WI38 (cell line): ENCODE data around the gene SWAP70.

Source experiments
- H3K4me3 ChIP-seq: 2 replicates; pipeline ENCODE4 v1.5.1; 2011; ENCODE audit warnings: low read depth, mild to moderate bottlenecking, control low read depth, low read length
- CTCF ChIP-seq: IDR thresholded peaks from 2 replicates; pipeline ENCODE4 v1.5.1; 2012; ENCODE audit warnings: low read depth, mild to moderate bottlenecking, control low read depth, low read length

The SWAP70 gene

GRCh38 chr11:9722023-9722422 is 58.1 kb downstream of the SWAP70 start:
- TF ChIP-seq CTCF, result no peak
- H3K4me3 ChIP-seq, result no peak overlapping the region

GRCh38 chr11:9722893-9723292 is 59.0 kb downstream of the SWAP70 start:
- no peak overlapping the region for H3K4me3 ChIP-seq
- TF ChIP-seq CTCF, result no peak

- TF ChIP-seq CTCF, result no peak
- no peak overlapping the region for H3K4me3 ChIP-seq
Observed at GRCh38 chr11:9726321-9727022, 62.6 kb downstream of the SWAP70 start.

- H3K4me3 ChIP-seq, result no peak overlapping the region
- no peak for TF ChIP-seq CTCF
Observed at GRCh38 chr11:9728058-9728457, 64.2 kb downstream of the SWAP70 start.

GRCh38 chr11:9731256-9731655 is 67.4 kb downstream of the SWAP70 start:
- H3K4me3 ChIP-seq, result no peak overlapping the region
- TF ChIP-seq CTCF, result no peak

GRCh38 chr11:9732453-9732852 is 68.6 kb downstream of the SWAP70 start:
- TF ChIP-seq CTCF, result no peak

GRCh38 chr11:9733212-9733611 is 69.3 kb downstream of the SWAP70 start:
- no peak for TF ChIP-seq CTCF
- no peak overlapping the region for H3K4me3 ChIP-seq

More at GRCh38 chr11:9732453-9732852, 68.6 kb downstream of the SWAP70 start:
- no peak overlapping the region for H3K4me3 ChIP-seq
